ENCODE measurements around the gene NEDD4L.

NEDD4L gene

DNA sequence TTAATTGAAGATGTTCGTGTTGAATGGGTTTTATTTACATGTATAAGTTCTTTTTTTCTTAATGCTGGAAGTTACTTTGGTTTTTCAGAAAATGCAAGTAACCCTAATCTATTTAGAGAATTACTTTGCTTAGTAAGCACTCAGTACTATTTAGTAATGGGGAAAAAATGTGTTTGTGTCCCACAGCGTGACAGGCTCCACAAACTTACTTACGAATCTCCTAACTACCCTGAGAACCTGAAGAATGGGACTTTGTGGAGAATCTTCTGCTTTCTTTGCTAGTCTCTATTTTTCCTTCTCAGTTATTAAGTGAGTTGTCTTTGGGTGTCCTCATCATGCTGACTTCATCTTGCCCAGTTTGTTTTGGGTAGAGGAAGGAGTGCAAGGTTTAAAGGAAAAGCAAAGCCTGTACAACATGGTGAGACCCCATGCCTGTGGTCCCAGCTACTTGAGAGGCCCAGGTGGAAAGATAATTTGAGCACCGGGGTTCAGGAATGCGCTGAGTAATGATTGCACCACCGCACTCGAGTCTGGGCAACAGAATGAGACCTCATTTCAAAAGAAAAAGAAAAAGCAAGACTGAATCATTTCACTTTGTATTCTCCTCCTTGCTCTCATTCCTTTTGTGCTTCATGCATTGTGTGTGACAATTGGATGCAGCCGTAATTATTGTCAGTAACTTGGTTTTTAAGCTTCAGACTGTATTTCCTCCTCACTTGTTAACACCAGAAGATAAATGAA, 10.2 kb downstream of the NEDD4L start:
- DNase-seq = no peak

DNA sequence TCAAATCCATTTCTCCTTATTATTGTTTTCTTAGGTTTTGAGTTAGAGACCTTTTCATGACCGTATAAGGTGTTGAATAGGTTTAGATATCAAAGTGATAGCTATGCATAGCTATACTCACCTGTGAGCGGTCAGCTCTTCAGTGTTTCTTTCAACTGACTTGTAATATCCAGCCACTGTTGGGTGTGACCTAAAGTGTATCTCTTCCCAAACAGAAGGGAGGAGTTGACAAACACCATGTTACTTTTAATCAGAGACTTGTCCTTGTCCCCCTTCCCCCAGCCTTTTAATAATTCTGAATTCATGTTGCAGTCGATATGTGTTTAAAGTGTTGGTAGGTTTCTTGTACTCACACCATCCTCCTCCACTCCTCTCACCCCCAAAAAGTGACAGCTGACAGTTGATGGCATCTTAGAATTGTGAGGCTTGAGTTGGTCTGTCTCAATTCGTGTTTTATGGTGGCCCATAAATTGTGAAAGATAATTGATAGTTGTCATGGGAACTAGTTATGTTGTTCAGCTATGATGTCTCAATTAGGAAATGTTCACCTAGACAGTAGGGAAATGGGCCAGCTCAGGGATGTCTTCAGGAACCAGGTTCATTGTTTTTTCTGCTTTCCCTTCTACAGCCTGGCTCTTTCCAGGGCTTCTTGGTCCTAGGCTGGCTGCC, 12.0 kb downstream of the NEDD4L start:
- DNase-seq = no peak

DNA sequence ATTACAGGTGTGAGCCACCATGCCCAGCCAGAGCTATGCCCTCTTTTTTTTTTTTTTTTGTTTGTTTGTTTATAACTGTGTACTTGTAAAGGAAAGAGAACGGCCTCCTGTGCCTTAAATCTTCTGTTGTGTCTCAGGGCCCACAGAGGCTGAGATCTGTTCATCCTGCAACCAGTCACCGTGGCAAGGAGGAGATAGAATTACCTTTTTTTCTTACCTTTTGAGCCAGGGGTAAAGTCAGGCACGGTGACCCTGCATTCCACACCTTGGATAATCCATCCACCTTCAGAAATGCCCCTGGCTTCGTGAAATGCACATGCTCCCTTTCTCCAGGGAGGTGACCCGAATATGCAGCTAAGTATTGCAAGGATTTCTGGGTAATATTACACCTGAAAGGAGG, 12.8 kb downstream of the NEDD4L start:
- no peak for DNase-seq

DNA sequence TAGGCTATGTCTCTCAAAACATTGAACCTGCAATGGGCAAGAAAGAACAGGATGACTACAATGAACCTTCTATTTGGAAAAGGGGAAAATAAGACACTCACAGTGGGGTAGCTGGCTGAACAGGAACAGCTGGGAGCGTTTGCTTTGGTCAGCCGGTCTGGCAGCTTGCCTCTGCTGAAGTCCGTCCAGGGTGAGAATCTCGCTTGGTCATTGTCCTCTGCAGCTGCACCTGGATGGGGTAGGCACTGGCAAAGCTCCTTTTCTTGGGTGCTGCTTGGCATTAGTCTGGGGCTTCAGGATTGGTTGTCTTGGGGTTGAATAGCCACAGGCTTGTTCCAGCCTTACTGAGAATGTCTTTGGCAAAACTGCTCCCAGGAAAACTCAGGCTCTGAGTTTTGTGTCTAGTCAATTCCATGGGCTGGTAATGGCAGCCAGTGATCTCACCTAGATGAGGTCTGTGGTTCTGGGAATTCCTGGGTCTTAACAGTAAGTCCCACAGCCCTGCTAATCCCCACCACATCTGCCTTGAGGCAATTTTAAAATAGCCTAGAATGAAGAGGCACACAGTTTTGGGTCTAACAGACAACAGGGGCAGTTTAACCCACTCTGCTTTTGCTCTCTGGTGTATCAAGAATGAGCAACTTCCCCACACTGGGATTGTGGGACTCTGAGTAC, 13.4 kb downstream of the NEDD4L start:
- DNase-seq = no peak

DNA sequence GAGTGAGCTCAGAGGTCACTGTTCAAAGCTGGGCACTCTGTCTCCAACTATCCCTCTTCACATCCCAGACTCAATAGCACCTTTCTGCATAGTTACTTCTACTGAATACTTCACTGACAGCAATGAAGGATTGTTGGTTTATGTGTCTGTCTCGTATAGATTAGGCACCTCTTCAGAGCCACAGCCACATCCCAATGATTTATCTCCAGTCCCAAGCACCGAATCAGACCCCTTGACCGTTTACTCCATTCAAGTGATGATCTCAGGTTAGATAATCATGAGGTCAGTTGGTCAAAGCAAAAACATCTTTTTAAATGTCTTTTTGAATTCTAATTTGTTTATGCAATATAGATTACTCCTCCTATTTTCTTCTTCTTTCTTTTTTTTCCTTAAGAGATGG, 14.7 kb downstream of the NEDD4L start:
- DNase-seq = no peak

DNA sequence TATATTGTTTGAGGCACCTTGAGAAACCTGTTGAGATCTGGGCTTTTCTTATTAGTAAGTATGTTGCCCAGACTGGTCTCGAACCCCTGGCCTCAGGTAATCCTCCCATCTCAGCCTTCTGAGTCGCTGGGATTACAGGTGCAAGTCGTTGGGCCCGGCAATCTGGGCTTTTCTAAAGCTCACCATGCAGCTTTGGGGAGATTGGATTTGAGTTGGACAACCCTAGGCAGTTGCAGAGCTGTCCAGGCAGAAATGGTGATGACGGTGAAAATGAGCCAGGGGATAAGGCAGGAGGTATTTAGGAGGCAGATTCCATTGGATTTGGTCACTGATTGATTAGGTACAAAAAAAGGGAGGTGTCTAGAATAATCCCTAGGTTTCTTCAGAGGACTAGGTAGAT, 16.2 kb downstream of the NEDD4L start:
- no peak for DNase-seq

DNA sequence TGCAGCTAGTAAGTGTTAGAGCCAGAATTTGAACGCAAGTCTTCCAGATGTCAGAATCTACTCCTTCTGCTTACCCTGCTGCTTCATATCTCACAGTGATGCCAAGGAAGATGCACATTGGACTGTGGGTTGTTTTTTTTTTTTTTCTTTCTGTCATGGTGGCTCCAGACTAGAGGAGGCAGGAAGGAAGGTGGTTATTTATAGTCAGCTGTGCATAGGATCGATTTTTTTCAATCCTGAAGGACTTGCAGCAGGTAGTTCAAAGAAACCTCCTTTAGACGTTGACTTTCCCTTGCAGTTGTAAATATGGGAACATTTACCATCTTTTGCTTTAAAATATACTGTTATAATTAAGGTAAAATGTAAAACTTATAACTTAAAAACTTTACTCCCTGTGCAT, 17.3 kb downstream of the NEDD4L start:
- DNase-seq = no peak

DNA sequence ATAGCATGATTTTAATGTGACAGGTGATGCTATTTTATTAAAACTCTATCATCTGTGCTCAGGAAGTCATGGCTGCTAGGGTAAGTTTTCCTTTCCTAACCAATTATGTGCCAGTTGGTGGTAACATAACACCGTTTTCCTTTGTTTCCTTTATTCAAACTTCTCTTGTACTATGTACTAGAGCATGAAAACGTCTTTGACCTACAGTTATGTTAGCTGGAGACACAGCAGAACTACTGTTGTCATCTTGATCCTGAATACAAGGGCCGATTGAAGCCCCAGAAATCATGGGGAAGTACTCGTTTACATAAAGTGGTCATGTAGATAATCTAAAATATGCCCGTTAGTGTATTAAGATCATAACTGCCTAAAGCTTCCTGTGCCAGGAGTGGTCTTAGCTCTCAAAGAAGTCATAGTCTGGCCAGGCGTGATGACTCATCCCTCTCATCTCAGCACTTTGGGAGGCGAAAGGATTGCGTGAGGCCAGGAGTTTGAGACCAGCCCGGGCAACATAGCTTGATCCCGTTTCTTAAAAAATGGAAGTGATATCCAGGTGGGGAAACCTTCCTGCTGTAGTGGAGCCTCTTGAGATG, 20.5 kb downstream of the NEDD4L start:
- no peak for DNase-seq

DNA sequence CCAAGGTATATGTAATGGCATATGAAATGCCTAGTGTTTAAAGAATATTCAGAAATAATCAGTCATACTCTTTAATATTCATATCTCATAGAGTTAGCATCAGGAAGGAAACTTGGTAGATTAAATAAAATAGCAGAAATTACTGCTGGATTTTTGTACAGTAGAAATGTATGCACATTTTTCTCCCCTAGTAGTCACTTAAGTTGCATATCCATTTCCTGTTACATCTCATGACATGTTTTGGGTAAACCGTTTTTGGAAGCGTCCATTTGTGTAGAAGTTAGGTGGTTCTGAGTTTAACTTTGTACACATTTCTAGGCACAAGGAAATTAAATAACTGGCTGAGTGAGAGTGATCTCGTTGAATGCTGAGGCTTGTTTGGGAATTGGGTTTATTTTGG, 21.9 kb downstream of the NEDD4L start:
- DNase-seq = no peak

DNA sequence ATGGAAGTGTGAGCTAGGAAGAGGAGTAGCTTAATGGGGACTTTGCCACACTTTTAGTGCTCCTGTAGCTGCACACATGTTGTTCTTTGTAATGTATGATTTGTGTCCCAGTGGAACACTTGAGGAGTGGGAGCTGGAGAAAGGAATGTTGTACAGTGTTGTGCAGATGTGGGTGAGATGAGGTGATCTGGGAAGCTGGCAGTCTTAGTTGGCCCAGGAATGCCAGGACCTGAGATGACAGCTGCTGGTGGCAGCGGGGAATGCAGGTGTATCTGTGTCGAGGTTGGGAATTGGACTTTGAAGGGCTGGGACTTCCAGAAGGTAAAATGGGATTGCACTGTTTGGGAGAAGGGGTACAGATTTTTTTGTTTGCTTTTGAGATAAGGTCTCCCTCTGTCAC, 23.6 kb downstream of the NEDD4L start:
- DNase-seq = no peak

DNA sequence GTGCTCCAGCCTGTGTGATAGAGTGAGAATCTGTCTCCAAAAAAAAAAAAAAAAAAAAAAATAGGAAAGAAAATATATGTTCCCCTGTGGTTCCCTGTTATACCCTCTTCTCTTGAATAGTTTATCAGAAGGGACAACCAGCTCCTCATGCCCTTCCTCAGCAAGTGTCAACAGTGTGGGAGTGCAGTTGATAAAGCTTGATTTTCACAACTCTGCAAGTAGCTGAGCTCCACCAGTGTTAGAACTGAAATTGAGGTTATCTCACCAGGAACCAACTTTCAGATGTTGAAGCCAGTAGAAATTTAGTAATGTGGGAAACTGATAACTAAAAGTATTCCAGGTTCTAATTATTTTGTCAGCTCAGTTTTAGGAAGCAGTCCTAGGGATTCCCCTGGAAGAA, 25.1 kb downstream of the NEDD4L start:
- DNase-seq = no peak

DNA sequence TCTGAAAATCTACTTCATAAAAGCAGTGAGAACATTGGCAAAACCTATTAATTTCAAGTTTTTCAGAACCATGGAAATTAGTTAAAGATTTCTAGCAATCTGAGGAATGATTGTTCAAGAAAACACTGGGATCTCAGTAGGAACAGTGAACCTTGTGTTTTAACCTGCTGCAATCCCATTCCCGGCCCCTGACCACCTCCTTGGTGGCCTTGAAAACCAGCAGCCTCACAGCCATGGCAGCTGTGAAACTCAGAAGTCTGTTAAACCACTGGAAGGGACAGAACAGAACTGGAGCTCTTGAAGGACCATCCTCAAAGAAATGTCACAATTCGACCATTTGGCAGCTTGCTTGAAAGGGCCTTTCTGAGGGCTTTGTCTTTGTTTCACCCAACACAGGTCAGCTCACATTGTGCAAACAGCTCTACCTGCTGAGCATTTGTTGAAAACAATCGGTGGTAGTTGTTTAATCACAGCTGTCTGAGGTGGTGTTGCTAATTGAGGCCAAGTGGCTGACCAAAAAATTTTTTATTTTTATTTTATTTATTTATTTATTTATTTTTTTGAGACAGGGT, 25.8 kb downstream of the NEDD4L start:
- DNase-seq = no peak

DNA sequence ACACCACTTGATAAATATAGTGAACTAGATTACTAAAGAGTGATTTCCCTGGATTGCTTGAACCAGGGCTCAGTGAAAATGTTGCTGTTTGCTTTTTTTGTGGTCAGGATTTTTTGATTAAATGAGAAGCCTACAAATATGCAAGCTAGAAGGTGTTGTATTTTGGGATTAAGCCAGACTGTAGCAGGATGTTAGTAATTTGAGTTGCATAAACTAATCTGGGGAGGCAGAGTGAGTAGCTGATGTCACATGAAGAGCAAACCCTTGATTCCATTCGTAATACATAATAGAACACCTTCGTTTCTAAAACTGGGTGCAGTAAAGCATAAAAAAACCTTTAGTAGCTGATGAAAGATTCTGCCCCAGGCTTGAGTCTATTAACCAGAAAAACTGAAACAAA, 32.0 kb downstream of the NEDD4L start:
- DNase-seq = no peak

DNA sequence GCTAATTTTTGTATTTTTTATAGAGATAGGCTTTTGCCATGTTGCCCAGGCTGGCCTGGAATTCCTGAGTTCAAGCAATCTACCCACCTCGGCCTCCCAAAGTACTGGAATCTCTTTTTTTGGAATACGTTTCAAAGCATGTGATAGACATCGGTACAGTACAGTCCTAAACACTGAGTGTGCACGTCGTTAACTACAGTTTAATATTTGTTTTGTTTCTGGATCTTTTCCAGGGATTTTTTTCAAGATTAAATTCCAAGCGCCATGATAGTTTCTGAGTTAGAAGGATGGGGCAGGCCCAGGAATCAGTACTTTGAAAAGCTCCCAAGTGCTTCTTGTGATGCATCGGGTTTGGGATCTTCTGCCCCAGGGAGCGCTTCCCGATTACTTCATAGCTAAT, 33.3 kb downstream of the NEDD4L start:
- DNase-seq = no peak

DNA sequence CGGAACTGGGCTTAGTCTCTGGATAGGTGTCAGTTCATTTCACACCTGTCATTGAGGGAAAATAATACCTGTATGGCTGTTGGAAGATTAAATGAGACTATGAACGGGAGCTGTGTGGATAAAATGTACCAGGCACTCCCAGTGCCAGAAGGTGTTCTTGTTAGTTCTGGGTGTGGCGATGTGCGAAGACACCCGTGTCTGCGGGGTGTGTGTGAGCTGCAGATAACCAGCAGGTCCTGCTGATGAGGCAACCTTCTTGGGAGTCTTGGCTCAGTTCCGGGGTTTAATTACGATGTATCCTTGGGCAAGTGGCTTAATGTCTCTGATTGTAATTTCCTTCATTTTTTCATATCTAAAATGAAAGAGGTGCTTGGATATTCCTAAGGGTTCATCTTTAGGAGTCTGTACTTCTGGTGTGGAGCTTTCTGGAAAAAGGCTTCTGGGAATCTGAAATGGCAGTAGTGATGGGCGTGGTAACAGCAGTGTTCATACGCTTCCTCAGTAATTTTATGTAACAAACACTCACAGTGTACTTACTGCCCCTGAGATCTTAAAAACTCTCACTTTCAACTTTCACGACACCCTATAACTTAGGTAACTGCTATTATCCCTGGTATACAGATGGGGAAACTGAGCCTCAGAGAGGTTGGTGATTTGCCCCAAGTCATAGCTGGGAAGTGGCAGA, 35.0 kb downstream of the NEDD4L start:
- no peak for DNase-seq

DNA sequence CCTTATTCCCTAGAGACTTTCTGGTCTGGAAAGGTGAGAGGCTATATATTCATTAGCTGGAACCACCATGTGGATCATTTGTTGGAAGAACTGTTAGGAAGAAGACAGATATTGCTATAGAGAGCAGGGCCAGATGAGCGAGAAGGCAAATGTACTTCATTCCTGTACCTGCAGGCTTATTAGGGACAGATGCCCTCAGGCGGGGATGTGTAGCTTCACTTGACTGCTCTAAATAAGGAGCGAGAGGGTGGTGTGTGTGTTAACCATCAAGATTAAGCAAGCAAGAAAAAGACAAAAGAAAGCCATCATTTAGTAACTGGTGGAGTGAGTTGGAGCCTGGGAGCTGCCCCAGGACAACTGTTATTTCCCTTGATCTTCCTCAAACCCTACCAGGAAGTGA, 36.4 kb downstream of the NEDD4L start:
- DNase-seq = no peak

DNA sequence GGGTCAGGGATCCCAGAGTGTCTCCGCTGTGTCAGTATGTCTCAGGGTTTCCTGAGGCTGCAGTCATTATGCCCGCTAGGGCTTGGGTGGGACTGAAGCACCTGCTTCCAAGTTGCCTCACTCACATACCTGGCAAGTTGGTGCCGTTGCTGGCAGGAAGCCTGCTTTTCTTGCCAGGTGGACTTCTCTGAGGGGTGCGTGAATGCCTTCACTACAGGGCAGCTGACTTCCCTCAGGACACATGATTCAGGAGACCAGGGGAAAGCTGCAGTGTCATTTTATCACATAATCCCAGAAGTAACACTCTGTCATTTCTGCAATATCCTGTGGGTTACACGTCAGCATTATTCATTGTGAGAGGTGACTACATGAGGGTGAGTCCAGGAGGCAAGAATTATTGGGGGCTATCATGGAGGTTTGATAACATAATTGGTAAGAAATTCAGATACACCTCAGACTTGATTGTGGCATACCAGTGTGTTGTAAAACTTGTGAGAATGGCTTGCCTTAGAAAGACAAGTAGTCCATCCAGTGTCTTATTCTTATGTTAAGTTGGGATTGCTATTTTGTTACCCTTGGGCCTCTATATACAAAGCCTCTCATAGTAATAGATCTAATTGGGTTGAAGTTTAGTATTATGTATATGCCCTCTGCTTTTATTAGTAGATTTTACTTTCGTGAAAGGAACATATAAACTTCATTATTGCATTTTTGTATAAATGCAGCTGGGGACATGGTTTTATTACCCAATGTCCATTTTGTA, 44.1 kb downstream of the NEDD4L start:
- no peak for DNase-seq

DNA sequence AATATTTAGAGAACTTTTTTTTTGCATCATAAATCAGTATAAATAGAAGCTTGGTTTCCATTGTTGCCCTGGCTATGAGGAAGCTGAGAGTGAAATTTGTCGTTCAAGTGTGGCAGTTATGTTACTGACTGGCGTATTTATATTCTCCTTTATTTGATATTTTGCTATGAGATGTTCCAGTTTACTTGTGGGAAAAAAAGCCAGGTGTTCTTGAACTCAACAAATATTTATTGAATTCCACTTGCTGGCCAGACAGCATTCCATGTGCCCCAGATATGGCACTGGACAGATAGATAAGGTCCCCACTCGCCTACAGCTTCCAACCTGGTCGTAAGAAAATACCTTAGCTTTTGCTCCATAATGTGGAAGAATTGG, 44.7 kb downstream of the NEDD4L start:
- DNase-seq = no peak

DNA sequence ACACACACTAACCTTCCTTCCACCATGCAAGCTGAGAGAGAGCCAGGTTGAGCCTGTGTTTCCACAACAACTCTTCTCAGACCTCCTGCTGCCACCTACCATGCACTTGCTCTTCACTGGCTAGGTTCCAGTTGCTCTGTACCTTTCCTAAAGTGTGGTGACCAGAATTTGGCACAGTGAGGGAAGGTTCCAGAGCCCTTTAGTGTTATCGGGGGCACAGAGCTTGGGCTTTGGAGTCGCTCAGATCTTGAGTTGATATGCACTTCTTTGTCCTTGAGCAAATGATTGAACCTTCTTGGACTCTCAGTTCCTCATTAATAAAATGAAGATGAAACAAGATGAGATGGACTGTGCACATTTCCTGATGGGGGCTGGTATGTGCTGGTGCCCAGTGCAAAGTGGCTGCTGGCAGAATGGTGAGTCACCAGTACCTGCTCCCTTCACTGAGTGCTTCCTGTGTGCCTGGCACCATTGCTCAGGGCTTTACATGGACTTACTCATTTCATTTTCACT, 47.1 kb downstream of the NEDD4L start:
- no peak for DNase-seq

DNA sequence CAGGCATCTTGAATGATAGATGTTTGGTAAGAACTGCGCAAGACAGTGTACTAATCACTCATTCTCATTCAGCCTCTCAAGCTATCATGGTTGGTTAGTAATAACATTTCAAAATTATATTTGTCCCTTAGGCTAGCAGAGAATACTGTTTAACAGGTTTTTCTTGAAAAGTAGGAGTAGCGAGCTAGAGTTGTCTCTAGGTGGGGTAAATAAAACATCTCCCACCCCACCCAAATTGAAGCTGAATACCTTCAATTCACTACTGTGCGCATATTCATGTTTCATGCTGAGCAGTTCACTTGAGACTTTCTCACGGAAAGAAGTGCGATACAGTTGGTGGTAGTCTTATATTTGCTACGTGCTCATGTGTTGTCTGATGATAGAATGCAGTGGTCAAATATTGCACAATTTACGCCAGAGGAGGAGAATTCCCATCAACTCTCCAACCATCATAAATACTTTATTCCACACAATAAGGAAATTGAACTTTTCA, 49.3 kb downstream of the NEDD4L start:
- no peak for DNase-seq

DNA sequence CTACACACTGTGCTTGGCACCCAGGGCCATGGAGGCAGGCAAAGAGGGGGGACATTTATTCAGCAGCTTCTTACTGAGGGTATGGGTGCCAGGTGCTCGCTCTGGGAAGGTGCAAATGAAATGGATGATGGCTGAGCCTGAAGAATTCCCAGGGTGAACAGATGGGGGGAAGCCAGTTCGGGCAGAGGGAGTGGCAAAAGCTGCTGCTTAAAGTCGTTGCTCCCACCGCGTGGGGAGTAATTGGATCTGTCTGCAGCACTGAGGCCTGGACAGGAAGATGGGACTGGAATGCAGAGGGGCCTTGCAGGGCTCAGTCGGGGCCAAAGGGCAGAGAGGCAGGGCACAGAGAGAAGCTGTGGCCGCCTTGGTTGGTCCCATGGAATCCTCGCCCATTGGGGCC, 51.2 kb downstream of the NEDD4L start:
- DNase-seq = no peak

DNA sequence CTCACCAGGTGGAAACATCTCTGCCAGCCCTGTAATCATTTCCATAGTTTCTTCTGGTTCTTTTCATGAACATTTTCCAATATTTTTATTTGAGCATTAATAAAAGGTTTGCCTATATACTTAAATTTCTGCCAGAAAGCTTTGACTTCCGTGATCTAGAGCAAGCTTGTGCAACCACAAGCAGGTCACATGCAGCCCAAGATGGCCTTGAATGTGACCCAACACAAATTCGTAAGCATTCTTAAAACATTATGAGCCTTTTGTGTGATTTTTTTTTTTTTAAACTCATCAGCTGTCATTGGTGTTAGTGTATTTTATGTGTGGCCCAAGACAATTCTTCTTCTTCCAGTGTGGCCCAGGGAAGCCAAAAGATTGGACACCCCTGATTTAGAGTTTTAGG, 51.6 kb downstream of the NEDD4L start:
- DNase-seq = no peak
